NCI-H524 treated with DMSO at 0.1 percent for 48 hours (cell line): ENCODE measurements around the gene ANKRD23.
A peak's percentile ranks its signal among the peaks of the same experiment; 100 is the strongest.
"Not testable (repeated sequence)": the region's sequence is repeated elsewhere in the genome, so short reads cannot be mapped to it uniquely, and the experiment has no call there.

ENCODE experiments used
- DNase-seq: peaks from one replicate; lab custom pipeline; 2025; lab: John Stamatoyannopoulos, UW

The ANKRD23 gene

DNA sequence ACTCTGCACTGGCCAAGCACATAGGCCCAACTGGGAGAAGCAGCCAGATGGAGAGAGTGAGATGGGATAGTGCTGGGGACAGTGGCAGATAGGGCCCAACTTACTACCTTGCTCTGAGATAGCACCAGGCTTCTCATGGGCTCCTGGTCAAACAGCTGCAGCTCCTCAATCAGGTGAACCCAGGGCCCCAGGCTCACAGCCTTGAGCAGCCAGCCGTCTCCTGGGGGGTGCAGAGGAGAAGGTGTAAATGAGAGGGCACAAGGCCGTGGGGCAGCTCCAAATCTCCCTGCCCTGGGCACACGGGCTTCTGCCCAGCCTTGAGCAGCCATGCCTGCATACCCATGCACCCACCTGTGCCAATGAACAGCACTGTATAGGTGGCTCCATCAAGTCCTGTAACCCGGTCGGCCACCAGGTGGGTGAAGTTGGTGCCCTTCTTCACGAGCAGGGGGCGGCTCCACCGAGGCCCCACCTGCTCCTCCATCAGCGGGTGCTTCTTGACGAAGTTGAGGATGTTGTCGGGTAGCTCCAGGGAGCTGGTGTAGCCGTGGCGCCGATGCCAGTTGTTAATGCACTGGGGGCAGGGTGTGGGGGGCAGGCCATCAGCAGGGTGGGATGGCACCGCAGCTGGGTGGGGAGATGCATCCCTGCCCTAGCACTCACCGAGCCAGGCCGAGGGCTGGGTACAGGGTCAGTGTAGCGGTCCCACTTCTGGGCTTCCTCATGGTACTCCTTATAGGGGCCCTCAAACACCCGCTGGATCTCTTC, 19.9 kb upstream of the ANKRD23 start:
- no peak for DNase-seq

GRCh38 chr2:96863056-96863455, 19.2 kb upstream of the ANKRD23 start:
- not testable (repeated sequence) for DNase-seq

GRCh38 chr2:96861074-96861473, 17.3 kb upstream of the ANKRD23 start:
- DNase-seq: no peak

- DNase-seq: no peak
Observed at GRCh38 chr2:96860065-96861029, 16.5 kb upstream of the ANKRD23 start.

GRCh38 chr2:96859681-96860064, 15.9 kb upstream of the ANKRD23 start:
- no peak for DNase-seq

DNA sequence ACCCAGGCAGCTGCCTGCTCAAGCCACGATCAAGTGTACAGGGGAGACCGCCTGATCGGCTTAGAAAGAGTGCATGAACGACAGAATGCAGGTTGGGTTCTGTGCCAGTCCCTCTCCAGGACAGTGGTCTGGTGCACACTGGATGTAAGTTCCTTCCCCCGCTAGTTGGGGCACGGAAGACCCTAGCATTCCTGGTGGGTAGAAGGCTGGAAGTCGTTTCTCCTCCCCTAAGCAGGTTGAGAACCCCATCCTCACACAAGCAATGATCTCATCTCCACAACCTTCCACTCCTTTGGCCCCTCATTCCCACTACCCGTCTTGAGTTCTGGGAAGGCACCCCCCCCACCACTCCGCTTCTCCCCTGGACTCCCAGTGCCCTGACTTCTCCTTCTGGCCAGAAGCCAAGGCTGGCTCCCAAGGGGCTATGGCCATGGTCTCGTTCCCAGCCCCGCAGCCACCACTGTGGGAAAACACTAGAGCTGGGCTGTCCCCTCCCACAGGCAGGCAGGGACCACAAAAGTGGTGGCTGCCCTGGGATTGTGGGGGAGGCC, 15.4 kb upstream of the ANKRD23 start:
- DNase-seq: no peak

- peak; percentile 65 for DNase-seq
Observed at GRCh38 chr2:96857667-96858372, 14.0 kb upstream of the ANKRD23 start, which contains the start of gene ANKRD39. TSS of gene ANKRD39 (minus strand) at chr2:96858016. CDS start at chr2:96857987, 29 bp downstream.

DNA sequence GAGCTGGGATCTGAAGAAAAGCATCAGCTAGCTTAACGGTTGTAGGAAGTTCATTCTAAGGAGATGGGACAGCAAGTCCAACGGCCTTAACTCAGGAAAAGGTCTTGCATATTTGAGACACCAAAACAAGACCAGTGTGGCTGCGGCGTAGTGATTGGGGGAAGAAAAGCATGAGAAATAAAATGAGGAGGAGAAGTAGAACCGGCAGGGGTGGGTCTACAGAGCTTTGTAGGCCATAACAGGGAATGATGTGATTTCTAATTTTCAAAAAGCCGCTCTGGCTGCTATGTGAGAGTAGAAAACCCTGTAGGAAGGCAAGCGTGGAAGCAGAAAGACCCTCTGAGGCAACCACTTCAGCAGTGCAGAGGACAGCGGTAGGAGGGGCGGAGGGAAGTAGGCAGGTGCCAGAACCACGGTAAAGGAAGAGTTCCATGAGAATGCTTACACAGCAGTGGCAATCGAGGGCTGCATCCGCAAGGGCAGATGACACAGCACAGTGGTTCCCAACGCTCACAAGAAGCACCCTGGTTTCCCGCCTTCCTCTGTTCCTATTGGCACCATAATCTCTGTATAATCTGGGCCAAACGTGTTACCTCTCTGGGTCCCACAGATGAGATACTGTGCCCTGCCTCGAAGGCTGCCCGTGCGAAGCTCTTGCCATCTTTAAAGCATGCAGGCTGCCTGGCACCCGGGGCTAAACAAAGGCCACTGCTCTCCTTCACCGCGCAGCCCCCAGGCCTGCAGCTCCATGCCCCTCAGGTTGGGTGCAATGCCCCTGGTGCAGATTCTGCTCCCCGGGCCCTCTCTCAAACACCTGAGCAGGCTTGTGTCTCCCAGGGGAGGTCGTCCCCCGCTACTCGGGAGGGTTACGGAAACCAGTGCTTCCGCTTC, 13.2 kb upstream of the ANKRD23 start:
- no peak for DNase-seq

DNA sequence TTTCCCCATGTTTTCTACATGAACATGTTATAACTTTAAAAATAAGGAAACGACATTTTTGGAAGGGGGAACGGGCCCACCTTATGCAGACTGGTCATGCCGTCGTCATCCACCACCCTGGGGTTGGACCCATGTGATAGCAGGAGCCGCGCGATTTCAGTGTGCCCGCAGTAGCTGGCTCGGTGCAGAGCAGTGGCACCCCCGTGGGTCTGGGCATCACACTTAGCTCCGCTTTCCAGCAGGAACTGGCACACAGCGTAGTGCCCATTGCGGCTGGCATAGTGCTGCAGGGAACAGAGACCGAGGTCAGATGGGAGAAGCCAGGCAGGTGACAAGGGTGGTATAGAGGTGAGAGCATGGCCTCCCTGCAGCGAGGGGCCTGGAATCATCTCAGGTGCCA, 9.5 kb upstream of the ANKRD23 start:
- no peak for DNase-seq

DNA sequence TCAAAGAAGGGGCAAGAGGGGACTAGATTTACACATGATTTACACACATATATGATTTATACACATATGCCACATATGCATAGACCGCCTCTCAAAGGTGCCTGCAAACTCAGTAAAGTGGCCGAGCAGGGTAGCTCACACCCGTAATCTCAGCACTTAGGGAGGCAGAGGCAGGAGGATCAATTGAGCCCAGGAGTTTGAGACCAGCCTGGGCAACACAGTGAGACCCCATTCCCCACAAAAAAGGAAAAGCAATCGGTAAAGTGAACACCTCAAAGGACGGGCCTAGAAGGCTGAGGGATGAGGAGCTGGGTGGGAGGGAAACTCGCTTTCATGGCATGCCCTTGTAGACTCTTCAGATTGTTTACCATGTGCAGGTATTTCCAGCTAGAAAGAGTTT, 8.8 kb upstream of the ANKRD23 start:
- no peak for DNase-seq

DNA sequence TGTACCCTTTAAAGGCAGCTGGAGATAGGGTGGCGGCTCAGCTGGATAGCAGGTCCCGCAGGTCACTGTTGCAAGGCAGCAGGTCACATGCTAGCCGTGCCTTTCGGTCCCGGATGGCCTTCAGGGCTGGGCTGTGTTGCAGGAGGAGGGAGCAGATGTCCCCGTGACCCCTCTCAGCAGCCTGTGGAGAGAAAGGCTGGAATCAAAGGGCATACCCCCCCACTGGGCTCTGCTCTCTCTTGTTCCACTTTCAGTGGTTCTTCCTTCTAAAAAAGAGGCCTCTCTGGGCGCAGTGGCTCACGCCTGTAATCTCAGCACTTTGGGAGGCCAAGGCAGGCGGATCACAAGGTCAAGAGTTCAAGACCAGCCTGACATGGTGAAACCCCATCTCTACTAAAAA, 4.4 kb upstream of the ANKRD23 start:
- no peak for DNase-seq

- DNase-seq: no peak
Observed at GRCh38 chr2:96847586-96847985, 3.8 kb upstream of the ANKRD23 start.

- no peak for DNase-seq
Observed at GRCh38 chr2:96846825-96847224, 3.0 kb upstream of the ANKRD23 start.

GRCh38 chr2:96844405-96844808, 586 bp upstream of the ANKRD23 start:
- DNase-seq: no peak

- DNase-seq: no peak
Observed at GRCh38 chr2:96842600-96842999, 1.2 kb downstream of the ANKRD23 start.

DNA sequence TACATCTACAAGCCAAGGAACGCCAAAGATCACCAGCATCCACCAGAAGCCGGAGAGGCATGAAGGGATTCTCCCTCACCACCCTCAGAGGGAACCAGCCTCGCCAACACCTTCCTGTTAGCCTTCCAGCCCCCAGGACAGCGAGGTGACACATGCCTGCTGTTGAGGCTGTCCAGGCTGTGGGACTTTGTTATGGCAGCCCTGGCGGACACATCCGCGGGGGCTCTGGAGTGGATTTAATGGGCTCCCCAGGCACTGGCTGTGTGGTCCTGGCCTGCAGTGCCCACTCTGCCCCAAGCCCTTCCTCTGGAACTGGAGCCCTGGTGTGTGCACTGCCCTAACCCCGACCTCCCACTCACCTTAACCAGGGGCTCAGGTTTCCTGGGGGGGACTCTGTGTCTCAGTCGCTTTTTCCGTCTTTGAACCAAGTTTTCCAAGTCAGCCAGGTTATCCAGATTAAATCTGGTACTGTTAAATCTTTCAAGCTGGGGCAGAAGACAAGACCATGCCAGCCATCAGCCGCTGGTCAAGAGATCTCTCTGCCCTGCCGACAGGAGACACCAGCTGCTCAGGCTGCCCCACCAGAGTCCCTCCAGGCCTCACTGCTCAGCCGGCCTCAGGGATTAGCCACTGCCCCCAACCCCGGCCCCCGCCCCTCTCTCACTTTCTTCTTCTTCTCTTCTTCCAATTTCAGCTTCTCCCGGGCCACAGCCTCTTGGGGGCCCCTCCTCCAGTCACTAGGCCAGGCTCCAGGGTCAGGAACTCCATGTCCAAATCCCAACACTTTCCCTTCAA, 1.9 kb downstream of the ANKRD23 start:
- DNase-seq: no peak

DNA sequence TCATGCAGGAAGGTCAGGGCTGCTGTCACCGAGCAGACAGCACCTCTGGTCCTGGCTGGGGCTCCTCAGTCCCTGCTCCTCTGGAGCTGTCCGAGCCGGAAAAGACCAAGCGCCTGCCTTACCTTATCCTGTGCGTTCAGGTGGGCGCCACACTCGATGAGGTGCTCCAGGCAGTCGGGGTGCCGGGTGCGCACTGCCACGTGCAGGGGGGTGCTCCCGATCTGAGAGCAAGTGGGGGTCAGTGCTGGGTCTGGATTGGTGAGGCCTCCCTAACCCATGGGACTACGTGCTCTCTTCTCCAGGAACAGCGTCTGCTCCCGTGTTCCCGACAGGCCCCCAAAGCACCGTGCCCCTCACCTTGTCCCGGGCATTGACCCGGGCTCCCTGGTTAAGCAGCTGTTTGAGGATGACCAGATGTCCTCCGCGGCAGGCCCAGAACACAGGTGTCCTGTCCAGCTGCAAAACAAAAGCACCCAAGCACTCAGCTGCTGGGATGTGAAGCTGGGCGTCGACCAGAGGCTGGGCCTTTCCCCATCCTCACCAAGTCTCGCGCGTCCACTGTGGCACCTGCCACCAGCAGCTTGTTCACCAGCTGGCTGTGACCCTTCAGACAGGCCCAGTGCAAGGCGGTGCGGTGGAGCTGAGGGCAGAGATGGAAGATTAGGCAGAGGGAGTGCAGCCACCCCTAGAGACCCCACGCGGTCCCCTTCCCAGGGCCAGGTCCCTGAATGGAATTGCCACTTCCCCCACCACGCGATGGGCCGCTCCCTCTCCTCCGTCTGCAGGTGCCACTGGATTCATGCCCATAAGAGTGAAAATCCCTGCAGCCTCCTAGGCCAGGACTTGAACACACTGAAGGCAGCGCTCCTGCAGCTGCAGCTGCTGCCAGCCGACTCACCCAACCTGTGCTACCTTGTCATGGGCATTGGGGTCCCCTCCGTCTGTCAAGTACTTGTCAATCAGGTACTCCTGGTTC, 3.7 kb downstream of the ANKRD23 start:
- DNase-seq: no peak

DNA sequence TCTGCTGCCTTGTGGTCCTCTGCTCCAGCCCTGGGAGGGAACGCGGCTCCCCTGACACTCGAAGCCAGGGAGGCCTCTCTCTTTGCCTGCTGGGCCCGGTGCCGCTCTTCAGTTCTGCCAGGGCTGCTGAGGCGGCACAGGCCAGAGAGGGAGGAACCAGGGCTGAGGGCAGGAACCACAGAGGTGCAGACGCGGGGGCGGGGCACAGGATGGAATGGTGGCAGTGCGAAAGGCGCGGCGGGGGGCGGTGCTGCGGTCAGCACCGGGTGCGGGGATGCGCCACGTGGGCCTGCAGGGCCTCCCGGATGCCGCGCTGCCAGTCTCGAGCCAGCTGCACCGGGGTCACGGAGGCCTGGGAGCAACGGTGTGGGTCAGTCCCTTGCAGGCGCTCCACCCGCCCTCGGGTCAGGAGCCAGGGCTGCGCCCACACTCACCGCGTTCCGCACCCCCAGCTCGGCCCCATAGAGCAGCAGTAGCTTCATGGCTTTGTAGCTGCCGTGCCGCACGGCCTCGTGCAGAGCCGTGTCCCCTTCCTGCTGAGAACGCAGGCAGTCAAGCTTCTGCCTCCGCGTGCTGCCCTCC, 4.4 kb downstream of the ANKRD23 start:
- no peak for DNase-seq
